GM12891 (cell line): ENCODE results near the gene KCNIP1.

Source experiments
- PAX5 ChIP-seq: IDR thresholded peaks from 2 replicates; pipeline ENCODE4 v1.6.1; 2011; ENCODE audit warnings: low read length, moderate library complexity, mild to moderate bottlenecking; ENCODE audit not compliant: insufficient read depth, severe bottlenecking
- POLR2A ChIP-seq: IDR thresholded peaks from 2 replicates; pipeline ENCODE4 v1.6.1; 2011; ENCODE audit warnings: low read depth, low read length, control low read depth
- POLR2AphosphoS5 ChIP-seq: IDR thresholded peaks from 2 replicates; pipeline ENCODE4 v1.6.1; 2011; ENCODE audit warnings: low read depth, low read length, control low read depth
- TAF1 ChIP-seq: IDR thresholded peaks from 2 replicates; pipeline ENCODE4 v1.6.1; 2011; ENCODE audit warnings: low read depth, low read length, control low read depth

DNA sequence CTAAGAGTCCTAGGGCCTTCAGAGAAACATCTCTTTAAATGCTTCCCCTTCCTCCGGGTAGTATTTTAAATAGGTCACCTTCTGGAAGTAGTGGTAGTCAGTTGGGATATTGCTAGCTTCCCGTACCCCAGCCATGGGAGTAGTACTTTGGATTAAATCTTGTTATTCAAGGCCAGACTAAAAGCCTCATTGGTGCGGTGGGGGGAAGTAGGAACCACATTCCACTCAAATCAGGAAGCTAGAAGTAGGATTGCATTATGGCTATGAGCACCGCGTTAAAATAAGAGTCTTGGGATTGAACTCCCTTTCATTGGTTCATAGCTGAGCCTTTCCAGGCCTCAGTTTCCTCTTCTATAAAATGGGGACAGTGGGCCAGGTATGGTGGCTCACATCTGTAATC lies 6.7 kb downstream of the KCNIP1 start:
- TF ChIP-seq POLR2A (no peak), POLR2AphosphoS5 (no peak), TAF1 (no peak), PAX5 (no peak)
